GM12873 (cell line): ENCODE data around the gene THBS3.

Source experiments
- TF ChIP-seq, protein P1 (sequence below): IDR thresholded peaks from 2 replicates; pipeline ENCODE4 v1.5.1; 2012; ENCODE audit warnings: low read depth, mild to moderate bottlenecking, moderate library complexity, low read length, control low read depth; ENCODE audit not compliant: insufficient read depth; ENCODE audit errors: missing control alignments

The THBS3 gene

DNA sequence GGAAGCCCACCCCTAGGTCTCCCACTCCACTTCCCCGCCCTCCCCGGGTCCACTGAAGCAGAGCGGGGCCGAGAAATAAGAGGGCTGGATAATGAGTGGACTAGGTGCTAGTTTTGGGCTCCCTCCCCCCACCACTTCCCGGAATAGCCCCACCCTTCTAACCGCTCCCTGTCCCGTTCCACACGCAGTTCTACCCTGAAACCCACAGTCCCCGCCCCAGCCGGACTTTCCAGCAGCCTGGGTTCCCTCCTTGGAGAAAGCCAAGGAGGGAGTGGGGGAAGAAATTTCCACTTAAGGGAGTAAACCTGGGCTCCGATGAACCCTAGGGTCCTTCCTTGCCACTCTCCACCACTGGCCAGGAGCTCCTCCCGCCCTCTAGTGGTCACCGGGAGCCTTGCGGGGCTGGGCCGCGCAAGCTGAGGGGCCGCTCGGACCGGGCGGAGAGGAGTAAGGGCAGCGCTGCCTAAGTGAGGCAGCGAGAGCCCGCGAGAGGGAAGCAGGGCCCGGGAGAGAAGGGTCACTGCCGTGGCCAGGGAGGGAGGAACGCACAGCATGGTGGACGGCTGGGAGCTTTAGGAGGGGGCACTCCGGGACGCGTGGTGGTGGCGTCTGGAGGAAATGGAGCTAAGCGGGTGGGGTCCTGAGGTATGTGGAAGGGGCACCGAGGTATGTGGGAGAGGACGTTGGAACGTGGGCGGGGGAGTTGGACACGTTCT lies 14.3 kb downstream of the THBS3 start:
- TF ChIP-seq, protein P1, sequence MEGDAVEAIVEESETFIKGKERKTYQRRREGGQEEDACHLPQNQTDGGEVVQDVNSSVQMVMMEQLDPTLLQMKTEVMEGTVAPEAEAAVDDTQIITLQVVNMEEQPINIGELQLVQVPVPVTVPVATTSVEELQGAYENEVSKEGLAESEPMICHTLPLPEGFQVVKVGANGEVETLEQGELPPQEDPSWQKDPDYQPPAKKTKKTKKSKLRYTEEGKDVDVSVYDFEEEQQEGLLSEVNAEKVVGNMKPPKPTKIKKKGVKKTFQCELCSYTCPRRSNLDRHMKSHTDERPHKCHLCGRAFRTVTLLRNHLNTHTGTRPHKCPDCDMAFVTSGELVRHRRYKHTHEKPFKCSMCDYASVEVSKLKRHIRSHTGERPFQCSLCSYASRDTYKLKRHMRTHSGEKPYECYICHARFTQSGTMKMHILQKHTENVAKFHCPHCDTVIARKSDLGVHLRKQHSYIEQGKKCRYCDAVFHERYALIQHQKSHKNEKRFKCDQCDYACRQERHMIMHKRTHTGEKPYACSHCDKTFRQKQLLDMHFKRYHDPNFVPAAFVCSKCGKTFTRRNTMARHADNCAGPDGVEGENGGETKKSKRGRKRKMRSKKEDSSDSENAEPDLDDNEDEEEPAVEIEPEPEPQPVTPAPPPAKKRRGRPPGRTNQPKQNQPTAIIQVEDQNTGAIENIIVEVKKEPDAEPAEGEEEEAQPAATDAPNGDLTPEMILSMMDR, result peak; percentile 97

- TF ChIP-seq, protein P1, result no peak
Observed at GRCh38 chr1:155192346-155193274, 15.1 kb downstream of the THBS3 start.

- TF ChIP-seq, protein P1, result no peak
Observed at GRCh38 chr1:155191904-155192303, 15.8 kb downstream of the THBS3 start.

- TF ChIP-seq, protein P1, result no peak
Observed at GRCh38 chr1:155188268-155188667, 19.4 kb downstream of the THBS3 start.

- TF ChIP-seq, protein P1, result no peak
Observed at GRCh38 chr1:155187456-155187891, 20.2 kb downstream of the THBS3 start.

GRCh38 chr1:155186794-155187455 lies 20.8 kb downstream of the THBS3 start:
- TF ChIP-seq, protein P1, result no peak
